GM18499 (cell line): Measurements from ENCODE around the gene AGBL4.

Experiments used
- ATAC-seq: cut with Tn5 transposase; IDR thresholded peaks from one replicate; pipeline ENCODE4 v1.9.1; 2021; ENCODE audit warnings: moderate number of reproducible peaks; ENCODE audit not compliant: insufficient read depth, unreplicated experiment

Gene AGBL4

GRCh38 chr1:49465486-49466185 is 558.1 kb downstream of the AGBL4 start:
- no peak for ATAC-seq

DNA sequence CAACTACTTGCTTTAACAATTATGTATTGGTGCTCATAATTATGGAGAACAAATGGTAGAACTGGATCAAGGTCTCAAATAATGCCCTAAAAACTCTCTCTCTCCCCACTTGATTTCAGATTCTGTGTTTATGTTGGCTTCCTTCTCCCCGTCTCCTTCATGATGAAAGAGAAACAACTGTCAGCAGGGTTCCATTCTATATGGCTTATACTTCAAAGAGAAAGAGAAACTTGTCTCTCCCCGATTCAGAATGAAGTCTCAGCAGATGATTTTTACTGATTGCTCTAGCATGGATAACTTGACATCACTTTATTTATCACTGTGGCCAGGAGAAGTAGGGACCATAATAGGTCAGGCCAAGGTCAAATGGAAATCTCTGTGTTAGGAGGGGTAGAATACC is 575.6 kb downstream of the AGBL4 start:
- no peak for ATAC-seq

GRCh38 chr1:49436865-49437264 is 586.9 kb downstream of the AGBL4 start:
- no peak for ATAC-seq

- no peak for ATAC-seq
Observed at GRCh38 chr1:49435291-49435690, 588.5 kb downstream of the AGBL4 start.

GRCh38 chr1:49424782-49425181 is 599.0 kb downstream of the AGBL4 start:
- ATAC-seq: no peak

- ATAC-seq: no peak
Observed at GRCh38 chr1:49416758-49417157, 607.0 kb downstream of the AGBL4 start.

- no peak for ATAC-seq
Observed at GRCh38 chr1:49408346-49408745, 615.4 kb downstream of the AGBL4 start.

GRCh38 chr1:49397086-49397485 is 626.7 kb downstream of the AGBL4 start:
- no peak for ATAC-seq

GRCh38 chr1:49394200-49394599 is 629.6 kb downstream of the AGBL4 start:
- no peak for ATAC-seq

DNA sequence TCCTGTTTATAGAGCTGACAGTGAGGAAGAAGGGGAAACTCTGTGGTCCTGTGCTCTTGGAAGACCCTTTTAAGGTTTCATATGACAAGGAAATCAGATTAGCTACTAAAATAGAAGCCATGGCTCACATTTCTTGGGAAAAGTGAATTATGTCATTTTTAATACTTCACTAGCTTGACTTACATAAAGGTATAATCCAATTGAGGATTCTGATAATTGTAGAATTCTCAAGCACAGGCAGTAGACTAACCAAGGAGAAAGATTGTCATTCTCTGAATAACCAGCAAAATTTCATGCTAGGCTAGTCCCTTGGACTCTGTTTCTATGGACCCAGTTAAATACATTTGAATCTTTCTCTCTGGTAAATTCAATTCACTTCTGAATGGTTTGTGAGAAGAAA is 634.1 kb downstream of the AGBL4 start:
- no peak for ATAC-seq

DNA sequence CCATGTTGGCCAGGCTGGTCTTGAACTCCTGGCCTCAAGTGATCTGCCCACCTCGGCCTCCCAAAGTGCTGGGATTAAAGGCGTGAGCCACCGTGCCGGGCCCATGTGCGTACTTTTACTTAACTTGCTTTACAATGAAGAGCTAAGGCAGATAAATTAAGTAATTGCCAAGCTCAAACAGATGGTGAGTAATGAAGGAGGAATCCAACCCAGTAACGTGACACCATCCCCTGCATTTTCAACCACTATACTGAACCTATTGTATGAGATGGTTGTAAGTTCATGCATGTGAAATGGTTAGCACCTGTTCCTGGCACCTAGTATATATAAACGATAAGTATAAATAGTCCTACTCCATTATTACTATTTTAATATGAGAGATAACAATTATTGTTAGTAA is 659.1 kb downstream of the AGBL4 start:
- no peak for ATAC-seq

- ATAC-seq: no peak
Observed at GRCh38 chr1:49363628-49364027, 660.1 kb downstream of the AGBL4 start.

GRCh38 chr1:49358036-49358435 is 665.7 kb downstream of the AGBL4 start:
- no peak for ATAC-seq

DNA sequence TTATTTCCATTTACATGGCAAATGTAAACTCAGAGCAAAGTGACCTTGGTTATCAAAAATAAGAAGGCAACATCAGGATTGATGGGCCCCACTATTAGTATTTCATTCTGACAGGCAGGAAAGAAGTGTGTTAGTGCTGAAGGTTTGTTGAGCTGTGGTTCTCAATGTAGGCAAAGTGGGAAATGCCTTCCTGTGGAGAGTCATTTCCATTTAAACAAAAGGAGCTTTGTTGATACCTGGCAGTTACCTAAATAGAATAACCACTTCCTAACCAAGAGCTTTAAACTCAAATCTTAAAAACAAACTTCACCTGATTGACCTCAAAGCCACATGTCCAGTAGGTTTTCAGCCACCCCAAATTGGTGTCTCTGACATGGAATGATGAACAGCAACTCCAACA is 667.2 kb downstream of the AGBL4 start:
- no peak for ATAC-seq

GRCh38 chr1:49351768-49352167 is 672.0 kb downstream of the AGBL4 start:
- ATAC-seq: no peak

- ATAC-seq: no peak
Observed at GRCh38 chr1:49346767-49347349, 676.9 kb downstream of the AGBL4 start.

DNA sequence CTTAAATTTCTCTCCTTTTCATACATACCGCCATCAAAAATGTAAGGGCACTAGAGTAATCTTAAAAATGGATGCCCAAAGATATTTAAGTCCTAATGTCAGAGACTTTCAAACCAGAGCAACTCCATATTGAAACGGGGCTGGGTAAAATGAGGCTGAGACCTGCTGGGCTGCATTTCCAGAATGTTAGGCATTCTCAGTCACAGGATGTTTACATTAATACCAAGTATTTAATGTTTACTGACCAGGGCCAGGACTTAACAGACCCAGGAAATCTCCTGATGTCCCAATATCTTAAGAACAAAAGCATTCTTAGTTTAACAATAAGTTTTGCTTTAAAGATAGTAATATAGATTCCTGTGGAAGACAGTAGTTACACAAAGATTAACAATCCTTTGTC is 683.2 kb downstream of the AGBL4 start:
- ATAC-seq: no peak

GRCh38 chr1:49339043-49339442 is 684.7 kb downstream of the AGBL4 start:
- no peak for ATAC-seq

GRCh38 chr1:49337251-49337650 is 686.5 kb downstream of the AGBL4 start:
- ATAC-seq: no peak

- no peak for ATAC-seq
Observed at GRCh38 chr1:49333906-49334305, 689.8 kb downstream of the AGBL4 start.

DNA sequence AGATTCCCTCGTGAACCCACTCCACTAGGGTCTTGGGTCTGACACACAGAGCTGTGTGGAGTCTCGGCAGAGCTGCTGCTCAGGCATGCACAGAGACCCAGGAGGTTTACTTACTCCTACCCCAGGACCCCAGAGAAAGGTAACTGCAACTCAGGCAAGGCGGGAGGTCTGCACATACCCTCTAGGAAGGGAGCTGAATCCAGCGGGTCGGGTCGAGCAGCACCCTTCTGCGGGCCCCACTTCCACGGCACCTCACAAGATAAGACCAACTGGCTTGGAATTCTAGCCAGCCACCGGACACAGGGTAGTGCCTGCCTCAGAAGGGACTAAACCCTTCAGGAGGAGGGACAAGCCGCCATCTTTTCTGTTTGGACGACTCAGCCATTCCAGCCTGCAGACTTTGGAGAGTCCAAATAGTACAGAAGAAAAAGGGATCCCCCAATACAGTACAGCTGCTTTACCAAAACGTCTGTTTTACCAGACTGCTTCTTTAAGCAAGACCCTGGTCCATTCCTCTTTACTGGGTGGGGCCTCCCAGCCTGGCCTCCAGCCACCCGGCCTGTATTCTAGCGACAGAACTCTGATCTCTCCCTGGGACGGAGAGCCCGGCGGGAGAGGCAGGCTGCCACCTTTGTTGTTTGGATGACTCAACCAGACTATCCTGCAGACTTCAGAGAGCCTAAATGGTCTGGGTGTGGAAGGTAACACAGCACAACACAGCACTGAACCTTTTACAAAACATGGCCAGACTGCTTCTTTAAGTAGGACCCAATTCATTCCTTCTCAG is 692.5 kb downstream of the AGBL4 start:
- ATAC-seq: no peak
